ENCODE results near the gene ATP8A2.

The ATP8A2 gene

GRCh38 chr13:25844559-25845434 is 473.0 kb downstream of the ATP8A2 start:
- H3K36me3 ChIP-seq (ENCODE audit: control insufficient read depth, insufficient read depth, low read length), result no peaks in the 10 kb centered on the region
- no peaks in the 10 kb centered on the region for H3K9me3 ChIP-seq (ENCODE audit: control insufficient read depth, low read length)
- WGBS, 2 experiments, result 92% methylated on average over 7 of the region's 7 CpGs
- H3K4me1 ChIP-seq (ENCODE audit: control insufficient read depth, insufficient read depth, low read length), result peaks cover 7% of the 10 kb centered on the region
- H3K27me3 ChIP-seq (ENCODE audit: control insufficient read depth, insufficient read depth, low read length, poor library complexity, severe bottlenecking), result no peaks in the 10 kb centered on the region
- H3K4me3 ChIP-seq (ENCODE audit: insufficient read depth, low read depth, low read length), result no peak overlapping the region
- H3K27ac ChIP-seq (ENCODE audit: insufficient read depth, low read depth, low read length, poor library complexity, severe bottlenecking), result no peak overlapping the region

- H3K4me1 ChIP-seq (ENCODE audit: control insufficient read depth, insufficient read depth, low read length), result peaks cover 7% of the 10 kb centered on the region
- no peak overlapping the region for H3K27ac ChIP-seq (ENCODE audit: insufficient read depth, low read depth, low read length, poor library complexity, severe bottlenecking)
- no peaks in the 10 kb centered on the region for H3K36me3 ChIP-seq (ENCODE audit: control insufficient read depth, insufficient read depth, low read length)
- 91 to 96% methylated on average over 3 to 4 of the region's 4 CpGs for WGBS, 2 experiments
- H3K4me3 ChIP-seq (ENCODE audit: insufficient read depth, low read depth, low read length), result no peak overlapping the region
- H3K27me3 ChIP-seq (ENCODE audit: control insufficient read depth, insufficient read depth, low read length, poor library complexity, severe bottlenecking), result no peaks in the 10 kb centered on the region
- no peaks in the 10 kb centered on the region for H3K9me3 ChIP-seq (ENCODE audit: control insufficient read depth, low read length)
These were observed 474.6 kb downstream of the ATP8A2 start for GRCh38 chr13:25846222-25846984.

GRCh38 chr13:25847145-25847544 is 475.4 kb downstream of the ATP8A2 start:
- 93 to 95% methylated on average over 5 of the region's 5 CpGs for WGBS, 2 experiments
- H3K9me3 ChIP-seq (ENCODE audit: control insufficient read depth, low read length), result no peaks in the 10 kb centered on the region

GRCh38 chr13:25847635-25848626 is 476.2 kb downstream of the ATP8A2 start:
- 63 to 73% methylated on average over 10 to 11 of the region's 11 CpGs for WGBS, 2 experiments
- Histone ChIP-seq H3K4me3 (ENCODE audit: insufficient read depth, low read depth, low read length) (no peak overlapping the region), H3K36me3 (ENCODE audit: control insufficient read depth, insufficient read depth, low read length) (no peaks in the 10 kb centered on the region), H3K27me3 (ENCODE audit: control insufficient read depth, insufficient read depth, low read length, poor library complexity, severe bottlenecking) (no peaks in the 10 kb centered on the region), H3K4me1 (ENCODE audit: control insufficient read depth, insufficient read depth, low read length) (peaks cover 7% of the 10 kb centered on the region), H3K9me3 (ENCODE audit: control insufficient read depth, low read length) (no peaks in the 10 kb centered on the region), H3K27ac (ENCODE audit: insufficient read depth, low read depth, low read length, poor library complexity, severe bottlenecking) (no peak overlapping the region)

More at GRCh38 chr13:25847145-25847544, 475.4 kb downstream of the ATP8A2 start:
- Histone ChIP-seq H3K36me3 (ENCODE audit: control insufficient read depth, insufficient read depth, low read length) (no peaks in the 10 kb centered on the region), H3K4me3 (ENCODE audit: insufficient read depth, low read depth, low read length) (no peak overlapping the region), H3K27ac (ENCODE audit: insufficient read depth, low read depth, low read length, poor library complexity, severe bottlenecking) (no peak overlapping the region), H3K27me3 (ENCODE audit: control insufficient read depth, insufficient read depth, low read length, poor library complexity, severe bottlenecking) (no peaks in the 10 kb centered on the region), H3K4me1 (ENCODE audit: control insufficient read depth, insufficient read depth, low read length) (peaks cover 7% of the 10 kb centered on the region)

GRCh38 chr13:25848812-25849745 is 477.3 kb downstream of the ATP8A2 start:
- H3K4me3 ChIP-seq (ENCODE audit: insufficient read depth, low read depth, low read length), result no peak overlapping the region
- no peaks in the 10 kb centered on the region for H3K36me3 ChIP-seq (ENCODE audit: control insufficient read depth, insufficient read depth, low read length)
- WGBS, 2 experiments, result 81 to 86% methylated on average over 8 of the region's 8 CpGs
- no peaks in the 10 kb centered on the region for H3K27me3 ChIP-seq (ENCODE audit: control insufficient read depth, insufficient read depth, low read length, poor library complexity, severe bottlenecking)
- no peaks in the 10 kb centered on the region for H3K9me3 ChIP-seq (ENCODE audit: control insufficient read depth, low read length)
- H3K4me1 ChIP-seq (ENCODE audit: control insufficient read depth, insufficient read depth, low read length), result peaks cover 7% of the 10 kb centered on the region
- H3K27ac ChIP-seq (ENCODE audit: insufficient read depth, low read depth, low read length, poor library complexity, severe bottlenecking), result no peak overlapping the region

- whole genome bisulfite sequencing, 2 experiments, result 96 to 100% methylated on average over 3 to 4 of the region's 4 CpGs
- H3K27ac ChIP-seq (ENCODE audit: insufficient read depth, low read depth, low read length, poor library complexity, severe bottlenecking), result no peak overlapping the region
- H3K4me3 ChIP-seq (ENCODE audit: insufficient read depth, low read depth, low read length), result no peak overlapping the region
These were observed 486.1 kb downstream of the ATP8A2 start for GRCh38 chr13:25857830-25858229.

GRCh38 chr13:25859528-25859927 is 487.8 kb downstream of the ATP8A2 start:
- Histone ChIP-seq H3K36me3 (ENCODE audit: control insufficient read depth, insufficient read depth, low read length) (no peaks in the 10 kb centered on the region), H3K27ac (ENCODE audit: insufficient read depth, low read depth, low read length, poor library complexity, severe bottlenecking) (no peak overlapping the region), H3K4me3 (ENCODE audit: insufficient read depth, low read depth, low read length) (no peak overlapping the region), H3K27me3 (ENCODE audit: control insufficient read depth, insufficient read depth, low read length, poor library complexity, severe bottlenecking) (no peaks in the 10 kb centered on the region), H3K9me3 (ENCODE audit: control insufficient read depth, low read length) (no peaks in the 10 kb centered on the region), H3K4me1 (ENCODE audit: control insufficient read depth, insufficient read depth, low read length) (no peaks in the 10 kb centered on the region)
- 100% methylated on average over 2 of the region's 3 CpGs for WGBS, 2 experiments

More at GRCh38 chr13:25857830-25858229, 486.1 kb downstream of the ATP8A2 start:
- no peaks in the 10 kb centered on the region for H3K4me1 ChIP-seq (ENCODE audit: control insufficient read depth, insufficient read depth, low read length)
- no peaks in the 10 kb centered on the region for H3K36me3 ChIP-seq (ENCODE audit: control insufficient read depth, insufficient read depth, low read length)
- no peaks in the 10 kb centered on the region for H3K9me3 ChIP-seq (ENCODE audit: control insufficient read depth, low read length)
- H3K27me3 ChIP-seq (ENCODE audit: control insufficient read depth, insufficient read depth, low read length, poor library complexity, severe bottlenecking), result no peaks in the 10 kb centered on the region

GRCh38 chr13:25860265-25860664 is 488.5 kb downstream of the ATP8A2 start:
- H3K4me1 ChIP-seq (ENCODE audit: control insufficient read depth, insufficient read depth, low read length), result no peaks in the 10 kb centered on the region
- 100% methylated on average over 1 of the region's 1 CpG; no CpG with 5 or more reads in 1 of the 2 experiments for WGBS, 2 experiments
- no peak overlapping the region for H3K4me3 ChIP-seq (ENCODE audit: insufficient read depth, low read depth, low read length)
- H3K36me3 ChIP-seq (ENCODE audit: control insufficient read depth, insufficient read depth, low read length), result no peaks in the 10 kb centered on the region
- no peaks in the 10 kb centered on the region for H3K9me3 ChIP-seq (ENCODE audit: control insufficient read depth, low read length)
- H3K27ac ChIP-seq (ENCODE audit: insufficient read depth, low read depth, low read length, poor library complexity, severe bottlenecking), result no peak overlapping the region
- no peaks in the 10 kb centered on the region for H3K27me3 ChIP-seq (ENCODE audit: control insufficient read depth, insufficient read depth, low read length, poor library complexity, severe bottlenecking)

- no peaks in the 10 kb centered on the region for H3K4me1 ChIP-seq (ENCODE audit: control insufficient read depth, insufficient read depth, low read length)
- no peaks in the 10 kb centered on the region for H3K9me3 ChIP-seq (ENCODE audit: control insufficient read depth, low read length)
- H3K27ac ChIP-seq (ENCODE audit: insufficient read depth, low read depth, low read length, poor library complexity, severe bottlenecking), result no peak overlapping the region
- no peaks in the 10 kb centered on the region for H3K36me3 ChIP-seq (ENCODE audit: control insufficient read depth, insufficient read depth, low read length)
- no peaks in the 10 kb centered on the region for H3K27me3 ChIP-seq (ENCODE audit: control insufficient read depth, insufficient read depth, low read length, poor library complexity, severe bottlenecking)
- WGBS, 2 experiments, result 80 to 100% methylated on average over 1 of the region's 3 CpGs
- H3K4me3 ChIP-seq (ENCODE audit: insufficient read depth, low read depth, low read length), result no peak overlapping the region
These were observed 489.1 kb downstream of the ATP8A2 start for GRCh38 chr13:25860862-25861261.

Measured in ectodermal cell (in vitro differentiated cells).